Ishikawa (cell line): Measurements from ENCODE around the gene STC2.

Experiments
- CEBPB ChIP-seq: IDR thresholded peaks from 2 replicates; pipeline ENCODE4 v1.6.1; 2012
- CREB1 ChIP-seq: IDR thresholded peaks from 2 replicates; pipeline ENCODE4 v1.6.1; 2012; ENCODE audit warnings: low read depth
- EP300 ChIP-seq: IDR thresholded peaks from 2 replicates; pipeline ENCODE4 v1.6.1; 2012; ENCODE audit warnings: borderline replicate concordance
- FOXM1 ChIP-seq: IDR thresholded peaks from 2 replicates; pipeline ENCODE4 v1.6.1; 2012; ENCODE audit warnings: low read depth, borderline replicate concordance
- NFIC ChIP-seq: IDR thresholded peaks from 2 replicates; pipeline ENCODE4 v1.6.1; 2012
- RAD21 ChIP-seq: IDR thresholded peaks from 2 replicates; pipeline ENCODE4 v1.6.1; 2012; ENCODE audit warnings: low read depth
- TAF1 ChIP-seq: IDR thresholded peaks from 2 replicates; pipeline ENCODE4 v1.6.1; 2012; ENCODE audit warnings: low read depth, mild to moderate bottlenecking
- TCF12 ChIP-seq: IDR thresholded peaks from 2 replicates; pipeline ENCODE4 v1.6.1; 2012; ENCODE audit warnings: low read depth
- TEAD4 ChIP-seq: IDR thresholded peaks from 2 replicates; pipeline ENCODE4 v1.6.1; 2012
- YY1 ChIP-seq: IDR thresholded peaks from 2 replicates; pipeline ENCODE4 v1.6.1; 2012; ENCODE audit warnings: low read depth
- ZBTB7A ChIP-seq: IDR thresholded peaks from 2 replicates; pipeline ENCODE4 v1.6.1; 2012; ENCODE audit warnings: low read depth
- TF ChIP-seq, protein P1 (sequence below): IDR thresholded peaks from 2 replicates; pipeline ENCODE4 v1.6.1; 2012; ENCODE audit warnings: low read depth, mild to moderate bottlenecking
- TF ChIP-seq, protein P2 (sequence below): IDR thresholded peaks from 2 replicates; pipeline ENCODE4 v1.6.1; 2012
- TF ChIP-seq, protein P3 (sequence below): IDR thresholded peaks from 2 replicates; pipeline ENCODE4 v1.6.1; 2012

DNA sequence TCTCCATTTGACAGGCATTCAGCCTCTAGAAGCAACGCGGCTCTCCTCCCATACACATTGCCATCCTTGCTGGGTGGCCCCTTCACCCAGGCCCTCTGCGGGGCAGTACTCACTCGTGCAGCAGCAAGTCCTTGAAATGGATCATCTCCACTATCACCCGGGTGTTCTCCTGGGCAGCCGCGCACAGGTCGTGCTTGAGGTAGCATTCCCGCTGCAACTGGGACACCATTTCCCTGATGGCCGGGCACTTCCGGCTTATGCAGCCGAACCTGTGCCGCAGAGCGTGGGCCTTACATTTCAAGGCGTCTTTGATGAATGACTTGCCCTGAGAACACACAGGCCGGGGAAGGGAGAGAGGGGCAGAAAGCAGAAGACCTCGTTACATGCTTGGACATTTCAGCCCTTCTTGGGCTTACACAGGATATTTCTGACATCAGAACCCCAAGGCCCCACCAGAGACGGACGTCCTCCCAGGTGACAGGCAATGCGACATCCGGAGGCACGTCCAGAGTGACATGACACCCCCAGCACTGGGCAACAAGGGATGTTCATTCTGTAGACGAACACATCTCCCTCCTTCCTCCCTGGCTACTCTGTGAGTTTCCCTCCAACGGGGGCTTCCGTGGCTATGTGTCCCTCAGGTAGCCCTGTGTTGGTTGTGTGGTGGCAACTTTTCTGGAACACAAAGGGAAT, 5.0 kb downstream of the STC2 start:
- TF ChIP-seq, protein P1, sequence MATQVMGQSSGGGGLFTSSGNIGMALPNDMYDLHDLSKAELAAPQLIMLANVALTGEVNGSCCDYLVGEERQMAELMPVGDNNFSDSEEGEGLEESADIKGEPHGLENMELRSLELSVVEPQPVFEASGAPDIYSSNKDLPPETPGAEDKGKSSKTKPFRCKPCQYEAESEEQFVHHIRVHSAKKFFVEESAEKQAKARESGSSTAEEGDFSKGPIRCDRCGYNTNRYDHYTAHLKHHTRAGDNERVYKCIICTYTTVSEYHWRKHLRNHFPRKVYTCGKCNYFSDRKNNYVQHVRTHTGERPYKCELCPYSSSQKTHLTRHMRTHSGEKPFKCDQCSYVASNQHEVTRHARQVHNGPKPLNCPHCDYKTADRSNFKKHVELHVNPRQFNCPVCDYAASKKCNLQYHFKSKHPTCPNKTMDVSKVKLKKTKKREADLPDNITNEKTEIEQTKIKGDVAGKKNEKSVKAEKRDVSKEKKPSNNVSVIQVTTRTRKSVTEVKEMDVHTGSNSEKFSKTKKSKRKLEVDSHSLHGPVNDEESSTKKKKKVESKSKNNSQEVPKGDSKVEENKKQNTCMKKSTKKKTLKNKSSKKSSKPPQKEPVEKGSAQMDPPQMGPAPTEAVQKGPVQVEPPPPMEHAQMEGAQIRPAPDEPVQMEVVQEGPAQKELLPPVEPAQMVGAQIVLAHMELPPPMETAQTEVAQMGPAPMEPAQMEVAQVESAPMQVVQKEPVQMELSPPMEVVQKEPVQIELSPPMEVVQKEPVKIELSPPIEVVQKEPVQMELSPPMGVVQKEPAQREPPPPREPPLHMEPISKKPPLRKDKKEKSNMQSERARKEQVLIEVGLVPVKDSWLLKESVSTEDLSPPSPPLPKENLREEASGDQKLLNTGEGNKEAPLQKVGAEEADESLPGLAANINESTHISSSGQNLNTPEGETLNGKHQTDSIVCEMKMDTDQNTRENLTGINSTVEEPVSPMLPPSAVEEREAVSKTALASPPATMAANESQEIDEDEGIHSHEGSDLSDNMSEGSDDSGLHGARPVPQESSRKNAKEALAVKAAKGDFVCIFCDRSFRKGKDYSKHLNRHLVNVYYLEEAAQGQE = no peak
- TF ChIP-seq TAF1 (no peak), FOXM1 (no peak), EP300 (no peak), TEAD4 (no peak), CEBPB (no peak), YY1 (no peak), RAD21 (no peak), TCF12 (no peak), CREB1 (no peak), NFIC (no peak), ZBTB7A (no peak)
- TF ChIP-seq, protein P2, sequence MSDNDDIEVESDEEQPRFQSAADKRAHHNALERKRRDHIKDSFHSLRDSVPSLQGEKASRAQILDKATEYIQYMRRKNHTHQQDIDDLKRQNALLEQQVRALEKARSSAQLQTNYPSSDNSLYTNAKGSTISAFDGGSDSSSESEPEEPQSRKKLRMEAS = no peak
- TF ChIP-seq, protein P3, sequence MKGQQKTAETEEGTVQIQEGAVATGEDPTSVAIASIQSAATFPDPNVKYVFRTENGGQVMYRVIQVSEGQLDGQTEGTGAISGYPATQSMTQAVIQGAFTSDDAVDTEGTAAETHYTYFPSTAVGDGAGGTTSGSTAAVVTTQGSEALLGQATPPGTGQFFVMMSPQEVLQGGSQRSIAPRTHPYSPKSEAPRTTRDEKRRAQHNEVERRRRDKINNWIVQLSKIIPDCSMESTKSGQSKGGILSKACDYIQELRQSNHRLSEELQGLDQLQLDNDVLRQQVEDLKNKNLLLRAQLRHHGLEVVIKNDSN = no peak
